ENCODE results near the gene ESRRB.

ESRRB gene

GRCh38 chr14:76550534-76550933 lies 174.6 kb downstream of the ESRRB start:
- peak; percentile 83 for DNase-seq

- no peak for DNase-seq
Observed at GRCh38 chr14:76551116-76551515, 175.2 kb downstream of the ESRRB start.
